HG02642 (cell line): ENCODE results near the gene HOXB3.

Source experiments
- ATAC-seq: cut with Tn5 transposase; IDR thresholded peaks from one replicate; pipeline ENCODE4 v1.9.1; 2021; ENCODE audit warnings: mild to moderate bottlenecking; ENCODE audit not compliant: unreplicated experiment, poor library complexity

Gene HOXB3

GRCh38 chr17:48574505-48575065 lies 15.5 kb downstream of the HOXB3 start:
- no peak for ATAC-seq

GRCh38 chr17:48571826-48572417 lies 18.1 kb downstream of the HOXB3 start:
- no peak for ATAC-seq

GRCh38 chr17:48571024-48571818 lies 18.8 kb downstream of the HOXB3 start:
- ATAC-seq, result no peak

- ATAC-seq, result no peak
These were observed 19.6 kb downstream of the HOXB3 start for GRCh38 chr17:48570325-48571023.

- no peak for ATAC-seq
These were observed 20.2 kb downstream of the HOXB3 start for GRCh38 chr17:48569674-48570324.

GRCh38 chr17:48569240-48569582 lies 20.8 kb downstream of the HOXB3 start:
- no peak for ATAC-seq

- no peak for ATAC-seq
These were observed 21.4 kb downstream of the HOXB3 start for GRCh38 chr17:48568499-48569239.

- ATAC-seq, result no peak
These were observed 22.2 kb downstream of the HOXB3 start for GRCh38 chr17:48567646-48568354.

GRCh38 chr17:48567209-48567608 lies 22.8 kb downstream of the HOXB3 start:
- ATAC-seq, result no peak

GRCh38 chr17:48566717-48567116 lies 23.3 kb downstream of the HOXB3 start:
- ATAC-seq, result no peak

GRCh38 chr17:48565925-48566710 lies 23.9 kb downstream of the HOXB3 start:
- ATAC-seq, result no peak

GRCh38 chr17:48565022-48565554 lies 25.0 kb downstream of the HOXB3 start:
- no peak for ATAC-seq

- ATAC-seq, result no peak
These were observed 25.6 kb downstream of the HOXB3 start for GRCh38 chr17:48564188-48565021.

- ATAC-seq, result no peak
These were observed 26.2 kb downstream of the HOXB3 start for GRCh38 chr17:48563867-48564187.

GRCh38 chr17:48563385-48563838 lies 26.6 kb downstream of the HOXB3 start:
- ATAC-seq, result no peak

GRCh38 chr17:48562934-48563333 lies 27.1 kb downstream of the HOXB3 start:
- ATAC-seq, result no peak
